Measurements from ENCODE around the gene RPL39L. TPM values are rescaled to one million over a fixed set of nuclear protein-coding genes. Genes with fewer than 3 reads are reported as not detected.

RPL39L gene
- total RNA-seq, 6 experiments from 2014 or later = 6.5 to 20.0 (median 18.0) TPM

- no peak for DNase-seq
- H3K9me3 Mint-ChIP-seq = no peaks in the 10 kb centered on the region
- TF ChIP-seq CTCF (IDR thresholded peaks at IDR 0.05) = no peak
- no peaks in the 10 kb centered on the region for H3K36me3 Mint-ChIP-seq (ENCODE audit: low read depth)
- H3K4me3 Mint-ChIP-seq = no peak overlapping the region
- no peak overlapping the region for H3K27ac Mint-ChIP-seq
- H3K27me3 Mint-ChIP-seq (ENCODE audit: insufficient read depth) = no peaks in the 10 kb centered on the region
- H3K4me1 Mint-ChIP-seq (ENCODE audit: low read depth) = peaks cover 27% of the 10 kb centered on the region
Observed at GRCh38 chr3:187104933-187105332, 34.4 kb downstream of the RPL39L start.

DNA sequence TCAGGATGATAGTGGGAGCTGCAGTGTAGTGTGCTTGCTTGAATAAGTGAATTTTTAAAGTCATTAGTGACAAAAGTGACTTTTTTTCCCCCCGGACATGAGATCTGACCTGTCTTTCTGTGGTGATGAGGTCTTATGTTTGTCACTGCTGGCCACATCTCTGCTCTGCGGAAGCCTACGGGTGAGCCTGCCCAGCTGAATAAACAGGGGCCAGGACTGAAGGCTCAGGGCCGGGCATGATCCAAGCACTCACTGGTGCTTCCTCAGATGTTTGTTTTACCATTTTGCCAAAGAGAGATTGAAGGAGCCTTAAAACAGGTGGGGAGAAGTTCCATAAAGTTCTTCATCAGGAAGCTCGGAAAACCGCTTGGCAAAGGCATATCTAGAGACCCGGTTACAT lies 35.0 kb downstream of the RPL39L start:
- Mint-ChIP-seq H3K4me3 (no peak overlapping the region), H3K4me1 (ENCODE audit: low read depth) (peaks cover 33% of the 10 kb centered on the region), H3K36me3 (ENCODE audit: low read depth) (no peaks in the 10 kb centered on the region), H3K9me3 (no peaks in the 10 kb centered on the region), H3K27me3 (ENCODE audit: insufficient read depth) (no peaks in the 10 kb centered on the region), H3K27ac (no peak overlapping the region)
- DNase-seq = no peak
- TF ChIP-seq CTCF (IDR thresholded peaks at IDR 0.05) = no peak

GRCh38 chr3:187103251-187103650 lies 36.0 kb downstream of the RPL39L start:
- DNase-seq = no peak
- H3K4me3 Mint-ChIP-seq = no peak overlapping the region
- TF ChIP-seq CTCF (IDR thresholded peaks at IDR 0.05) = no peak
- no peaks in the 10 kb centered on the region for H3K9me3 Mint-ChIP-seq
- peaks cover 2% of the 10 kb centered on the region; the same call in 1 of the 2 replicates for H3K27me3 Mint-ChIP-seq (ENCODE audit: insufficient read depth)
- H3K4me1 Mint-ChIP-seq (ENCODE audit: low read depth) = peaks cover 41% of the 10 kb centered on the region
- H3K27ac Mint-ChIP-seq = no peak overlapping the region
- no peaks in the 10 kb centered on the region for H3K36me3 Mint-ChIP-seq (ENCODE audit: low read depth)

GRCh38 chr3:187102073-187102634 lies 37.1 kb downstream of the RPL39L start:
- TF ChIP-seq CTCF (IDR thresholded peaks at IDR 0.05) = no peak
- peak overlapping the region; percentile 88 for H3K4me3 Mint-ChIP-seq
- H3K36me3 Mint-ChIP-seq (ENCODE audit: low read depth) = no peaks in the 10 kb centered on the region
- peaks cover 41% of the 10 kb centered on the region for H3K4me1 Mint-ChIP-seq (ENCODE audit: low read depth)
- H3K27me3 Mint-ChIP-seq (ENCODE audit: insufficient read depth) = peaks cover 2% of the 10 kb centered on the region; the same call in 1 of the 2 replicates
- no peak for DNase-seq
- no peaks in the 10 kb centered on the region for H3K9me3 Mint-ChIP-seq
- H3K27ac Mint-ChIP-seq = peak overlapping the region; percentile 81

DNA sequence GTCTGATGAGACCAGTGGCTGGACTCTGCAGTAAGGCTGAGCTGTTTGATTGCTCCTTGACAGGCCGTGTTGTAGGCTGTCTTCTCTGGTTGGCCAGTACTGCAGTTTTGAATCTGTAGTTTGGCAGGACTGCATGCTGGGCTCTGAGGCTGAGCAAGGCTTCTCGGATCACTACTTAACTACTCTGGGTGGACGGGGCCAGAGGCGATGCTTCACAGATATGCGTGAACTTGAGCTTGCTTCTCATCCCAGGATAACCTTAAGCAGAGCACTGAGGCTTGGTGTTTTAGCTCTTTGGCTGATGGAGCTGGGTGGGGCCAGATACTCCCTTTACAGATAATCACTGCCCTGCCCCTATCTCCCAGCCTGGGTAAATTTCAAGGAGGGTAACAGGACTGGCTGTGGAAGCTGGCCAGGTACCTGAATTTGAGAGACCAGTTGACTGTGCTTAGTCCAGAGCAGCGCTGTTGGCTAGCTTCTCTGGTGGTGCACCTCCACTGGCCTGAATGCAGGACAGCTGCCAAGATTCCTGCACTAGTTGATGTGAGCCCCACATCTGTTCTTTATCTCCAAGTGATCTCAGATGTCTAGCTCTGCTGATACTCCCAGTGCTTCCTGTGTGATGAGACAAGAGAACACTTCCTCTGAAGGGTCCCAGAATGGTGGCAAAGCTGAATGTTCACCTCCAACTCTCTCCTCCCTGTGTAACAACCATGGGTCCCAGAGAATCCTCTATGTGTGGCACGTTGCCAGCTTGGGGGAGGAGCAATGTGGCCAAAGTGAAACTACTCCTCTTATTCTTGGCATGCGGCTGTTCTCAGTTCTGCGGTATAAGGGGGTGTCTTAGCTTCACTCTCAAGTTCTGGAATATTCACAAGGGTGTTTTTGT lies 37.9 kb downstream of the RPL39L start:
- Mint-ChIP-seq H3K4me3 (peak overlapping the region; percentile 88), H3K36me3 (ENCODE audit: low read depth) (no peaks in the 10 kb centered on the region; the same call in 1 of the 2 replicates)
- no peak for TF ChIP-seq CTCF (IDR thresholded peaks at IDR 0.05)

More for the DNA sequence above, 37.9 kb downstream of the RPL39L start:
- H3K27me3 Mint-ChIP-seq (ENCODE audit: insufficient read depth) = peaks cover 2% of the 10 kb centered on the region; the same call in 1 of the 2 replicates
- H3K4me1 Mint-ChIP-seq (ENCODE audit: low read depth) = peaks cover 41% of the 10 kb centered on the region
- H3K9me3 Mint-ChIP-seq = no peaks in the 10 kb centered on the region
- H3K27ac Mint-ChIP-seq = peak overlapping the region; percentile 81
- DNase-seq = peak; percentile 54
